GM19328 (cell line): ENCODE results near the gene CELF2.

Experiments used
- ATAC-seq: cut with Tn5 transposase; IDR thresholded peaks from one replicate; pipeline ENCODE4 v1.9.1; 2021; ENCODE audit warnings: mild to moderate bottlenecking, moderate library complexity; ENCODE audit not compliant: unreplicated experiment

CELF2 gene

GRCh38 chr10:11003679-11004078 lies 14.0 kb upstream of the CELF2 start:
- no peak for ATAC-seq

- no peak for ATAC-seq
These were observed 13.3 kb upstream of the CELF2 start for GRCh38 chr10:11004144-11005077.

- no peak for ATAC-seq
These were observed 11.8 kb upstream of the CELF2 start for GRCh38 chr10:11005725-11006427.

GRCh38 chr10:11006428-11006825 lies 11.2 kb upstream of the CELF2 start:
- no peak for ATAC-seq

GRCh38 chr10:11007476-11008020 lies 10.1 kb upstream of the CELF2 start:
- no peak for ATAC-seq

- no peak for ATAC-seq
These were observed 8.0 kb upstream of the CELF2 start for GRCh38 chr10:11009471-11010308.

GRCh38 chr10:11010582-11010981 lies 7.1 kb upstream of the CELF2 start:
- no peak for ATAC-seq

- no peak for ATAC-seq
These were observed 6.2 kb upstream of the CELF2 start for GRCh38 chr10:11011436-11011835.

- no peak for ATAC-seq
These were observed 5.7 kb upstream of the CELF2 start for GRCh38 chr10:11011984-11012383.

- no peak for ATAC-seq
These were observed 5.0 kb upstream of the CELF2 start for GRCh38 chr10:11012421-11013295.

- no peak for ATAC-seq
These were observed 3.8 kb upstream of the CELF2 start for GRCh38 chr10:11013836-11014235.

GRCh38 chr10:11014671-11015445 lies 2.8 kb upstream of the CELF2 start:
- no peak for ATAC-seq

- ATAC-seq = no peak
These were observed 2.2 kb upstream of the CELF2 start for GRCh38 chr10:11015446-11015934.

- peak; percentile 19 for ATAC-seq
These were observed 587 bp upstream of the CELF2 start for GRCh38 chr10:11017000-11017569.

- ATAC-seq = peak; percentile 9
These were observed 765 bp downstream of the CELF2 start for GRCh38 chr10:11018432-11018841.

- ATAC-seq = no peak
These were observed 1.4 kb downstream of the CELF2 start for GRCh38 chr10:11018855-11019631.

GRCh38 chr10:11019724-11020547 lies 2.3 kb downstream of the CELF2 start:
- ATAC-seq = no peak
